K562 treated with DMSO at 1 percent for 12 hours (cell line): ENCODE data around the gene PRKAG3. TPM values are rescaled to one million over a fixed set of nuclear protein-coding genes. Genes with fewer than 3 reads are reported as not detected.

ENCODE experiments used
- total RNA-seq: library from RNA; unstranded; fragments of 300-600 nt; gene quantifications from 2 replicates; pipeline ENCODE4 v1.2.3, GENCODE V29; 2022; ENCODE audit not compliant: insufficient read depth

The PRKAG3 gene
- not detected in 2 replicates for total RNA-seq

DNA sequence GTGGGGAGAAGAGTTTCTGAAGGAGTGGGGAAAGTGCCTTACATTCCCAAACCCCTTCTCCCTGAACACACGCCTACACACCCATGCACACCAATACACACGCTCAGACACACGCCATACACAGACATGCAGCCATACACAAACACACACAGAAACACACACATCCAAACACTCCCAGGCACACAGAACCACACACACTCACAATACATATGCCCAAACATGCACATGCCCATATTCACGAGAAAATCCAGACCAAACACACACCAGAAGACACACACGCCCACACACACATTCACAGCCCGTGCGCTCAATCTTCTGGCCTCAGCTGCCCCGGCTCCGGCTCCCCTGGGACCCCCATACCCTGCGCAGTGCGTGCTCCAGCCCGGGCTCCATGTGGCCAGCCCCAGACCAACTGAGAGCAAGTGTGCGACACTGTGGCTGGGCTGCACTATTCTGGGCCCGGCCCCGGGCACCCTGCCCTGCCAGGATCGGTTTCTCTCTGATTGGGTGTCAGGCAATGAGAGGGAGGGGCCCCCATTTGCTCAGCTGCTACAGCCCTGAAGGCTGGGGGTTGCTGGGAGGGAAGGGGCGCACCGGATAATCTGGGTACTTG is at the start of gene PRKAG3:
Gene PRKAG3 (minus strand): TSS at position 426 of the 613 bp plus-strand sequence.

DNA sequence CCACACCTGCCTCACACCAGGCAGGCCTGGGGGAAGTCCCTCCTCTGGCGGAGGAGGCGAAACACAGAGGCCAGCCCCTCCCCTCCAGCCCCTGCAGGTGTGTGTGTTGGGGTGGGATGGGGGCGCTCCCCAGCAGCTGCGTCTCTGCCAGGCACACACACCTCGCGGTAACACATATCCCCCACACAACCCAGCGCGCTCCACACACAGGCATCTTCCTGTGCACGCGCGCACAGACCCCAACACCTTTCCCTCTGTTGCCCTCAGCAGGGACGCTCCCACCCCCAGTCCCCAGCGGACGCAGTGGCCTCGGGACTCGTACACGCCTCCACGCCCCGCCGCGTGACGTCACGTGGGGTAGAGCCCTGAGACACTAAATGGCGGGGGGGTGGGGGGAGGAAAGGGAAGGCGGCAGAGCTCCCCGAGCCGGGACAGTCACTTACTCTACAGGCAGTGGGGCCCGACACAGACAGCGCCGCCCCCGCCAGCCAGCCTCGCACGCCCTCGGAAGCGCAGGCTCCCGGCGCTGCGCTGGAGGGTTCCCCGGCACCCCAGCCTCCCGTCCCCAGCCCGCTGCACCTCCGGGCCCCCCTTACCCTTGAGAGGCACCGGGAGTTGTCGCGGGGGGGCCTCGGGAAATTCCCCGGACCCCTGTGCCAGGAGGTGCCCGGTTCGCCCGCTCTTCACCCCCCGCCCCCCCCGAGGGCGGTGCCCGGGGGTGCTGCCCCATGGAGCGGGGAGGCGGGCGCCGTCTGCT is 48.7 kb upstream of the PRKAG3 start, which contains the start of gene WNT10A:
Gene WNT10A (plus strand): TSS at position 751 of the 757 bp plus-strand sequence. CDS start 144 bp downstream, outside the sequence.

DNA sequence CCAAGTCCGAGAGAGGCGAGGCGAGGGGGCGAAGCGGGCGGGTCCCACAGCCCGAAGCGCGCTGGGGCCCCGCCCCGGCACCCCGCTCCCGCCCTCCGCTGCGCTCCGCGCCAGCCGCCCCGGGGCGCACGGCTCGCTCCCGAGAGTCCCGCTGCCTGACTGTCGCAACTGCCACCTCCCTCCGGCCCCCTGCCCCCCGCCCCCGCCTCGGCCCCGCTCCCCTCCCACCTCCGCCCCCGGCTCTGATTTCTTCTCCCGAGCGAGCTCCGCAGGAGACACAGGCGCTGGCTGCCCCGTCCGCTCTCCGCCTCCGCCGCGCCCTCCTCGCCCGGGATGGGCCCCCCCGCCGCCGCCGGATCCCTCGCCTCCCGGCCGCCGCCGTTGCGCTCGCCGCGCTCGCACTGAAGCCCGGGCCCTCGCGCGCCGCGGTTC is 28.0 kb upstream of the PRKAG3 start, which contains the start of gene WNT6:
Gene WNT6 (plus strand): TSS at position 250 of the 432 bp plus-strand sequence. CDS start 233 bp downstream, outside the sequence.

GRCh38 chr2:218781691-218782527 is 49.7 kb downstream of the PRKAG3 start, which contains the start of gene CYP27A1:
CYP27A1 (plus strand) TSS chr2:218782147; CDS start chr2:218782183, 36 bp downstream.

Other genes starting within 250 kb of the PRKAG3 start
- 0.31 TPM in 1 of 2 replicates, not detected in the other for gene PLCD4, start 223.9 kb downstream of the PRKAG3 start, total RNA-seq
- gene ZNF142, start 172.2 kb downstream of the PRKAG3 start, total RNA-seq = 2.5 and 14.3 TPM in 2 replicates
- 23.2 TPM in 2 replicates for gene BCS1L, start 172.1 kb downstream of the PRKAG3 start, total RNA-seq
- 22.6 and 38.6 TPM in 2 replicates for gene RNF25, start 159.8 kb downstream of the PRKAG3 start, total RNA-seq
- 4.2 and 6.8 TPM in 2 replicates for gene STK36, start 159.7 kb downstream of the PRKAG3 start, total RNA-seq
- 28.0 and 54.8 TPM in 2 replicates for gene TTLL4, start 121.0 kb downstream of the PRKAG3 start, total RNA-seq
- gene CYP27A1, start 49.7 kb downstream of the PRKAG3 start, total RNA-seq = not detected in 2 replicates
- gene WNT6, start 28.0 kb upstream of the PRKAG3 start, total RNA-seq = not detected in 2 replicates
- gene WNT10A, start 49.0 kb upstream of the PRKAG3 start, total RNA-seq = not detected in 2 replicates
- not detected in 2 replicates for gene CDK5R2, start 127.9 kb upstream of the PRKAG3 start, total RNA-seq
- 0.60 TPM in 1 of 2 replicates, not detected in the other for gene FEV, start 153.4 kb upstream of the PRKAG3 start, total RNA-seq
- gene CRYBA2, start 161.6 kb upstream of the PRKAG3 start, total RNA-seq = not detected in 2 replicates
- gene CFAP65, start 209.7 kb upstream of the PRKAG3 start, total RNA-seq = not detected in 2 replicates
- gene IHH, start 229.1 kb upstream of the PRKAG3 start, total RNA-seq = not detected in 2 replicates